ENCODE measurements around the gene RPS3. TPM values are rescaled to one million over a fixed set of nuclear protein-coding genes. Genes with fewer than 3 reads are reported as not detected.

Gene RPS3
- total RNA-seq, 1 experiment from 2014 or later = 6,280 TPM

- Mint-ChIP-seq H3K36me3 (ENCODE audit: insufficient read depth, unreplicated experiment) (no peaks in the 10 kb centered on the region), H3K27ac (ENCODE audit: unreplicated experiment) (no peak overlapping the region), H3K4me1 (ENCODE audit: low read depth, unreplicated experiment) (no peaks in the 10 kb centered on the region), H3K27me3 (ENCODE audit: insufficient read depth, unreplicated experiment) (no peaks in the 10 kb centered on the region), H3K9me3 (ENCODE audit: unreplicated experiment) (no peaks in the 10 kb centered on the region), H3K4me3 (ENCODE audit: unreplicated experiment) (no peak overlapping the region)
- Histone ChIP-seq H3K27me3 (replicated peaks; ENCODE audit: control insufficient read depth, insufficient read depth, low read length) (no peaks in the 10 kb centered on the region), H3K9me3 (no peaks in the 10 kb centered on the region), H3K4me3 (ENCODE audit: low read depth, low read length) (no peak overlapping the region), H3K4me1 (no peaks in the 10 kb centered on the region), H3K36me3 (ENCODE audit: control insufficient read depth, insufficient read depth, low read length) (no peaks in the 10 kb centered on the region)
- TF ChIP-seq CTCF (IDR thresholded peaks at IDR 0.05; ENCODE audit: insufficient read depth in 1 of 2, low read depth in 1 of 2, low read length in 1 of 2, severe bottlenecking in 1 of 2, unreplicated experiment in 1 of 2) = no peak
- DNase-seq = no peak
- intact Hi-C loops (cut with micrococcal nuclease; ENCODE audit: unreplicated experiment) = no loop called here
- no TSS peak for BruUV-seq (replicated peaks)
- ChIA-PET POLR2A (no interaction called here), CTCF (interaction anchor here (0.5 to 1.8 kb wide), 5 partner anchors 10 to 67 kb away, joined by 3 to 5 read pairs (median 5); no protein-coding TSS in a partner anchor)
Measured at GRCh38 chr11:75454987-75455386, 55.7 kb downstream of the RPS3 start.

Other genes with a start within 250 kb of the RPS3 start
- 231 and 277 TPM in 2 replicates for gene SLCO2B1, start 248.4 kb upstream of the RPS3 start, total RNA-seq (2022)
- gene TPBGL, start 158.7 kb upstream of the RPS3 start, total RNA-seq (2022) = 0.18 and 0.19 TPM in 2 replicates
- gene ARRB1, start 47.9 kb upstream of the RPS3 start, total RNA-seq (2022) = 115 and 116 TPM in 2 replicates
- gene KLHL35, start 33.7 kb downstream of the RPS3 start, total RNA-seq (2022) = 46.0 and 51.4 TPM in 2 replicates
- gene GDPD5, start 126.4 kb downstream of the RPS3 start, total RNA-seq (2022) = 25.7 and 28.6 TPM in 2 replicates
- gene SERPINH1, start 162.7 kb downstream of the RPS3 start, total RNA-seq (2022) = 481 and 528 TPM in 2 replicates

Measured in Caco-2 (cell line).